Common myeloid progenitor, CD34-positive (primary cell): ENCODE data around the gene NOC4L.

ENCODE experiments used
- CTCF ChIA-PET: fragments of 350-600 bp; sonication (Branson Sonifier 250); formaldehyde crosslinking; loops from one replicate; lab custom pipeline; 2021; ENCODE audit warnings: antibody characterized with exemption; lab: Charles Lee
- POLR2A ChIA-PET: fragments of 350-600 bp; sonication (Branson Sonifier 250); formaldehyde crosslinking; loops from one replicate; lab custom pipeline; 2021; ENCODE audit warnings: antibody characterized with exemption; lab: Charles Lee
- DNase-seq, 3 donors: peaks; one replicate each; pipeline versions ENCODE4 v3.0.0 to v3.0.0-alpha.2; 2013
- H3K27ac ChIP-seq, 2 experiments: 1 replicate in 1 of 2; 2 replicates in 1 of 2; pipeline ENCODE4 v1.7.0; 2013; ENCODE audit warnings: inconsistent platforms in 2 of 2, low read length in 2 of 2, mild to moderate bottlenecking in 2 of 2, low read depth in 1 of 2, moderate library complexity in 1 of 2; ENCODE audit not compliant: severe bottlenecking in 2 of 2, insufficient read depth in 1 of 2, poor library complexity in 1 of 2
- H3K27me3 ChIP-seq, 5 experiments: replicated peaks in 2 of 5; 1 replicate in 3 of 5; 2 replicates in 2 of 5; pipeline versions ENCODE4 v1.6.1 to v1.7.0; 2013; ENCODE audit warnings: low read length in 4 of 5, mild to moderate bottlenecking in 2 of 5, moderate library complexity in 2 of 5, inconsistent platforms in 1 of 5; ENCODE audit not compliant: insufficient read depth in 5 of 5, control insufficient read depth in 4 of 5
- H3K36me3 ChIP-seq, 4 experiments: 1 replicate in 2 of 4; 2 replicates in 2 of 4; pipeline versions ENCODE4 v1.6.1 to v1.7.0; 2013; ENCODE audit warnings: low read length in 3 of 4, control low read depth in 1 of 4, mild to moderate bottlenecking in 1 of 4; ENCODE audit not compliant: control insufficient read depth in 4 of 4, insufficient read depth in 4 of 4
- H3K4me1 ChIP-seq, 4 experiments: 1 replicate in 3 of 4; 2 replicates in 1 of 4; pipeline versions ENCODE4 v1.6.1 to v1.7.1; 2013; ENCODE audit warnings: low read length in 3 of 4, mild to moderate bottlenecking in 3 of 4, control low read depth in 1 of 4, inconsistent platforms in 1 of 4, moderate library complexity in 1 of 4; ENCODE audit not compliant: control insufficient read depth in 4 of 4, insufficient read depth in 4 of 4; ENCODE audit errors: control extremely low read depth in 1 of 4
- H3K4me3 ChIP-seq, 7 experiments: 1 replicate in 4 of 7; 2 replicates in 3 of 7; pipeline versions ENCODE4 v1.5.1 to v1.7.0; 2013; ENCODE audit warnings: mild to moderate bottlenecking in 7 of 7, low read length in 6 of 7, moderate library complexity in 6 of 7, inconsistent platforms in 2 of 7, low read depth in 2 of 7, control low read depth in 1 of 7; ENCODE audit not compliant: insufficient read depth in 4 of 7, control insufficient read depth in 1 of 7; ENCODE audit errors: extremely low read depth in 1 of 7
- H3K9me3 ChIP-seq, 5 experiments: 1 replicate in 4 of 5; 2 replicates in 1 of 5; pipeline versions ENCODE4 v1.6.1 to v1.7.1; 2013; ENCODE audit warnings: low read length in 4 of 5, mild to moderate bottlenecking in 2 of 5, inconsistent platforms in 1 of 5, low read depth in 1 of 5, moderate library complexity in 1 of 5; ENCODE audit not compliant: control insufficient read depth in 4 of 5, insufficient read depth in 2 of 5; ENCODE audit errors: control extremely low read depth in 1 of 5
- WGBS: methylation state at CpG from one replicate; pipeline ENCODE4 v1.1.5; 2013; ENCODE audit not compliant: insufficient coverage; 5-methylcytosine and 5-hydroxymethylcytosine counted together

The NOC4L gene

DNA sequence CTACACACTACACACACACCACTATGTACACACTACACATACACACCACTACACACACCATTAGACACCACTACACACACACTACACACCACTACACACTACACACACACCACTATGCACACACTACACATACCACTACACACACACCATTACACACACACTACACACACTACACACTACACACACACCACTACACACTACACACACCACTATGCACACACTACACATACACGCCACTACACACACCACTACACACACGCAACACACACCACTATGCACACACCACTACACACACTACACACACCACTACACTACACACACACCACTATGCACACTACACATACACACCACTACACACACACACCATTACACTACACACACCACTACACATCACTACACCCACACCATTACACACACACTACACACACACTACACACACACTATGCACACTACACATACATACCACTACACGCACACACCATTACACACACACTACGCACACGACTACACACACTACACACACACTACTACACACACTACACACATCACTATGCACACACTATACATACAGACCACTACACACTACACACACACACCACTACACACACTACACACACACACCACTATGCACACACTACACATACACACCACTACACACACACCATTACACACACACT is 13.6 kb downstream of the NOC4L start:
- H3K9me3 ChIP-seq = peaks cover 0 to 3% (median 0%) of the 10 kb centered on the region in 5 experiments
- peak in 1 of 3 donors; percentile 32 for DNase-seq
- ChIA-PET POLR2A (no interaction called here), CTCF (no interaction called here)
- 93% methylated on average over 4 of the region's 5 CpGs for WGBS
- no peak overlapping the region for H3K4me3 ChIP-seq
- no peak overlapping the region for H3K27ac ChIP-seq
- H3K36me3 ChIP-seq = peaks cover 0 to 21% (median 4%) of the 10 kb centered on the region in 4 experiments
- H3K4me1 ChIP-seq = peaks cover 0 to 14% (median 9%) of the 10 kb centered on the region in 4 experiments
- peaks cover 0 to 10% (median 0%) of the 10 kb centered on the region in 5 experiments for H3K27me3 ChIP-seq

DNA sequence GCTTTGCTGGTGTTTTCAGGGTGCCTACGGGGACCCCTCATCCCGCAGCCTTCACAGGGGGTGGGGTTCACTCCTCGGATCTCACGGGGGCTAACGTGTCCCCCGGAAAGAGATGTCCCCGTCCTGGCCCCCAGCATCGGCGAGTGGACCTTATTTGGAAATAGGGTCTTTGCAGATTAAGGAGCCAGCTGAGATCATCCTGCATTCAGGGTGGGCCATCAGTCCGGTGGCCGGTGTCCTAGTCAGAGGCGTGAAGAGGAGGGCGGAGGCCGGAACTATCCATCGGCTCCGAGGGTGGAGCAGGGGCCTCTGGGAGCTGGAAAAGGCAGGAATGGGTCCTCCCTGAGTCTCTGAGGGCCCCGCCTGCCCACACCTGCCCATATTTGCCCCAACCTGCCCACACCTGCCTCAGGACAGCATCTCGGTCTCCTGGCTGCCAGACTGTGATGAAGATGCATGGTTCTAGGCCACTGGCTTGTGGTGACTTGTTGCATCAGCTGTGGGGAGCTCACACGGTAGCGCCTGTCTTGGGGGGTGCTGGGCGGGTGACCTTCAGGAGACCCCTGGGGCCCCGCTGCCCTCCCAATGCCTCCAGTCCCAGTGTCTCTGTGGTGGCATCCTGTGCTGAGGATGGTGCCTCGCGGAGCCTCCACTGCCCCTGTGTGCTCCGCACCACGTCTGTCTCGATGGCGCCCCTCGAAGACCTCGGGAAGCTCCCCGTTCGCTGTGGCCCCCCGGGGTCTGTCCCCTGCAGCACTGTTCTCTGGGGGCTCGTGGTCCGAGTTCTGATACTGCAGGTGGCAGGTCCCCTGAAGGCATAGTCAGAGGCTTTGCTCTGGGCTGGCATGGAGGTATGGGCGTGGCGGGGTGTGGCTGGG is 14.7 kb downstream of the NOC4L start:
- peaks cover 0 to 19% (median 13%) of the 10 kb centered on the region in 4 experiments for H3K4me1 ChIP-seq
- 94% methylated on average over 22 of the region's 37 CpGs for WGBS
- peak in 1 of 3 donors; percentile 31 for DNase-seq
- H3K36me3 ChIP-seq = peaks cover 0 to 21% (median 4%) of the 10 kb centered on the region in 4 experiments
- no peak overlapping the region for H3K27ac ChIP-seq
- CTCF ChIA-PET = interaction anchor here (1.4 kb wide), 1 partner anchor 27 kb away, joined by 3 read pairs; no protein-coding TSS in a partner anchor
- H3K27me3 ChIP-seq = peaks cover 0 to 20% (median 2%) of the 10 kb centered on the region in 5 experiments
- POLR2A ChIA-PET = no interaction called here
- peaks cover 0 to 3% (median 0%) of the 10 kb centered on the region in 5 experiments for H3K9me3 ChIP-seq
- no peak overlapping the region for H3K4me3 ChIP-seq

DNA sequence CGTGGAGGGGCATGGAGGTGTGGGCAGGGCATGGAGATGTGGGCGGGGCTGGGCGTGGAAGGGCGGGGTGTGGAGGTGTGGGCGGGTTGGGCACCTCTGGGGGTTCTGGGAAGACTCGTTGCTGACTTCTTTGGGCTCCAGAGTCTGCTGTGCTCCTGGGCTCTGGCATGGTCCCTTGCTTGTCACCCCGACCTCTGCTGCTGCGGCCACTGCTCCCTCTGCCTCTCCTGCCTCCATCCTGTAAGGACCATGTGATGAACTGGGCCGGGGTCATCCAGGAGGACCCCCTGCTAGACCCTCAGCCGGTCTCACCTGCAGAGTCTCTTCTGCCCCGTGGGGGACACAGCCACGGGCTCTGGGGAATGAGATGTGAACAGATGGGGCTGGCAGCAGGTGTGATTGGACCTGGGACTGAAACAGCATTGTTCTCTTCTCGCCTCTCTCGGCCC is 15.3 kb downstream of the NOC4L start:
- H3K36me3 ChIP-seq = peaks cover 0 to 21% (median 4%) of the 10 kb centered on the region in 4 experiments
- CTCF ChIA-PET = interaction anchor here (1.4 kb wide), 1 partner anchor 26 kb away, joined by 3 read pairs; no protein-coding TSS in a partner anchor
- H3K9me3 ChIP-seq = peaks cover 0 to 3% (median 0%) of the 10 kb centered on the region in 5 experiments
- peaks cover 0 to 14% (median 10%) of the 10 kb centered on the region in 4 experiments for H3K4me1 ChIP-seq
- DNase-seq = no peak
- peaks cover 0 to 23% (median 2%) of the 10 kb centered on the region in 5 experiments for H3K27me3 ChIP-seq
- POLR2A ChIA-PET = no interaction called here
- no peak overlapping the region for H3K27ac ChIP-seq
- WGBS = 97% methylated on average over 11 of the region's 14 CpGs
- no peak overlapping the region for H3K4me3 ChIP-seq

DNA sequence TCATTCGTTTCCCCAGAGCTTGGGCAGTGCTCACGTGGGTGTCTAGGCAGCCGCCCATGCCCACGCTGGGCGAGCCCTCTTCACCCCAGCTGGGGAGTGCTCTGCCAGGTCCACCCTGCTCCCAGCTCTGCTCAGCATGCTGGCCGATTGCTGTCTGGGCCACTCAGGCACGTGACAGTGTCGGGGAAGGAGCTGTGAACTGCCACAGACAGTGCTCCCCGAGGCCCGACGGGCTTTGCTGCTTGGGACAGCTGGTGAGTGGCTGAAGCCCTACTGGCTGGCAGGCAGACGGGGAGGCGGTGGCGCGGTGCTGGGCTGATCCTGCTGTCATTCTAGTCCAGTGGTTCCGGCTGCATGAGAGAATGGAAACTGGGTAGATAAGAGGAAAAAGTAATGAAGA is 15.8 kb downstream of the NOC4L start:
- H3K4me3 ChIP-seq = no peak overlapping the region
- ChIA-PET POLR2A (interaction anchor here (0.5 kb wide), 1 partner anchor 73 kb away, joined by 7 read pairs; no protein-coding TSS in a partner anchor), CTCF (no interaction called here)
- no peak overlapping the region for H3K27ac ChIP-seq
- H3K36me3 ChIP-seq = peaks cover 0 to 21% (median 4%) of the 10 kb centered on the region in 4 experiments
- 92% methylated on average over 14 of the region's 16 CpGs for WGBS
- DNase-seq = no peak
- peaks cover 0 to 14% (median 10%) of the 10 kb centered on the region in 4 experiments for H3K4me1 ChIP-seq
- H3K27me3 ChIP-seq = peaks cover 0 to 23% (median 2%) of the 10 kb centered on the region in 5 experiments
- peaks cover 0 to 3% (median 0%) of the 10 kb centered on the region in 5 experiments for H3K9me3 ChIP-seq

DNA sequence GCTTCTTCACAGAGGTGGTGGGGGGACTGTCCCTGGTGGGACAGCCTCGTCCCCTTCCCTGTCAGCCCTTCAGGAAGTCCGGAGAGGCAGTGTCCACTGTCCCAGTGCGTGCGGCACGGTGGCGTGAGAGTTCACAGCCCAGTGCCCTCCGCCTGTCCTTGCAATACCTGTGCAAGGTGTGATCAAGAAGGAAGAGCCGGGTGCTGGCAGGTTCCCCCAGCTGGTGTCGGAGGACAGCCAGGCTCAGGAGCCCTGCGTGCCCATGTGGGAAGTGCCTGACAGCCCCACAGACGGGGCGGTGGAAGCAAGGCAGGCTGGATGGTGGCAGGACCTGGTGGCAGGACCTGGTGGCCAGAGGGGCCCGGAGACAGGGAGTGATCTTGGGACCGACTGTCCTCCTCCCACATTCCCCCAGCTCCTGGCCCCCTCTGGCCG is 16.4 kb downstream of the NOC4L start:
- no peak for DNase-seq
- H3K36me3 ChIP-seq = peaks cover 0 to 21% (median 4%) of the 10 kb centered on the region in 4 experiments
- peaks cover 0 to 3% (median 0%) of the 10 kb centered on the region in 5 experiments for H3K9me3 ChIP-seq
- 98% methylated on average over 13 of the region's 15 CpGs for WGBS
- peaks cover 0 to 23% (median 2%) of the 10 kb centered on the region in 5 experiments for H3K27me3 ChIP-seq
- ChIA-PET POLR2A (interaction anchor here (0.5 kb wide), 1 partner anchor 73 kb away, joined by 7 read pairs; no protein-coding TSS in a partner anchor), CTCF (interaction anchor here (1.0 to 2.8 kb wide), 6 partner anchors 8 to 59 kb away, joined by 4 to 11 read pairs (median 5); no protein-coding TSS in a partner anchor)
- H3K4me1 ChIP-seq = peaks cover 0 to 14% (median 10%) of the 10 kb centered on the region in 4 experiments
- H3K4me3 ChIP-seq = no peak overlapping the region
- no peak overlapping the region for H3K27ac ChIP-seq

DNA sequence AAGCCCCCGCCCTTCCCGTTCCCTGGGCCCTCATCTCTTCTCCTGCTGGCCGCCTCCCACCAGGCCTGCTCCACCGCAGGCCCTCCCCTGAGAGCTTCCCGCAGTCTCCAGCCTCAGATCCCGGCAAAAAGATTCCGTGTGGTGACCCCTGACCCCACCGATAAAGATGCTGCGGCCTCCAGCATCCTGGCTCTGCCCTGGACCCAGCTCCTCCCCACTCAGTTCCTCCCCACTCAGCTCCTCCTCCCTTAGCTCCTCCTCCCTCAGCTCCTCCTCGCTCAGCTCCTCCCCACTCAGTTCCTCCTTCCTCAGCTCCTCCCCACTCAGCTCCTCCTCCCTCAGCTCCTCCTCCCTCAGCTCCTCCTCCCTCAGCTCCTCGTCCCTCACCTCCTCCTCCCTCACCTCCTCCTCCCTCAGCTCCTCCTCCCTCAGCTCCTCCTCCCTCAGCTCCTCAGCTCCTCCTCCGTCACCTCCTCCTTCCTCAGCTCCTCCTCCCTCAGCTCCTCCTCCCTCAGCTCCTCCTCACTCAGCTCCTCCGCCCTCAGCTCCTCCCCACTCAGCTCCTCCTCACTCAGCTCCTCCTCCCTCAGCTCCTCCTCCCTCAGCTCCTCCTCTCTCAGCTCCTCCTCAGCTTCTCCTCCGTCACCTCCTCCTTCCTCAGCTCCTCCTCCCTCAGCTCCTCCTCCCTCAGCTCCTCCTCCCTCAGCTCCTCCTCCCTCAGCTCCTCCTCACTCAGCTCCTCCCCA is 17.0 kb downstream of the NOC4L start:
- H3K4me1 ChIP-seq = peaks cover 0 to 14% (median 10%) of the 10 kb centered on the region in 4 experiments
- H3K27ac ChIP-seq = no peak overlapping the region
- peak in 1 of 3 donors; percentile 33 for DNase-seq
- WGBS = 83% methylated on average over 9 of the region's 14 CpGs
- peaks cover 0 to 23% (median 2%) of the 10 kb centered on the region in 5 experiments for H3K27me3 ChIP-seq
- H3K4me3 ChIP-seq = no peak overlapping the region
- H3K9me3 ChIP-seq = peaks cover 0 to 3% (median 0%) of the 10 kb centered on the region in 5 experiments
- H3K36me3 ChIP-seq = peaks cover 0 to 20% (median 4%) of the 10 kb centered on the region in 4 experiments
- POLR2A ChIA-PET = interaction anchor here (0.7 kb wide), 1 partner anchor 431 kb away, joined by 4 read pairs; no protein-coding TSS in a partner anchor
- CTCF ChIA-PET = interaction anchor here (0.7 to 2.8 kb wide), 7 partner anchors 9 to 328 kb away, joined by 4 to 11 read pairs (median 5); no protein-coding TSS in a partner anchor
